ENCODE results near the gene ACTL6B.

- TF ChIP-seq POLR2A (IDR thresholded peaks at IDR 0.05) (no peak), CTCF (IDR thresholded peaks at IDR 0.05 in 8 of 11, conservative IDR thresholded peaks at IDR 0.05 in 3 of 11) (no peak)
Measured at GRCh38 chr7:100687751-100688300, 31.6 kb upstream of the ACTL6B start.
